Endothelial cell of umbilical vein (primary cell): ENCODE data around the gene SH3GL1. TPM values are rescaled to one million over a fixed set of nuclear protein-coding genes. Genes with fewer than 3 reads are reported as not detected.

Experiments used
- BruUV-seq: library from RNA; stranded (reverse); fragments of 400-500 nt; replicated peaks from 2 replicates; lab custom pipeline; 2021; lab: Mats Ljungman, UMichigan
- CTCF ChIA-PET: fragments of 300-600, 350-600 bp; sonication (Branson Sonifier 250); formaldehyde crosslinking; loops from one replicate; lab custom pipeline; 2021; ENCODE audit warnings: antibody characterized with exemption, inconsistent platforms; lab: Charles Lee
- POLR2A ChIA-PET: fragments of 300-600, 350-600 bp; sonication (Branson Sonifier 250); formaldehyde crosslinking; loops from one replicate; lab custom pipeline; 2021; ENCODE audit warnings: antibody characterized with exemption, inconsistent platforms; lab: Charles Lee
- DNase-seq: peaks from one replicate; pipeline ENCODE4 v3.0.0-alpha.2; 2011; ENCODE audit warnings: low read depth, low spot score
- FAIRE-seq: peaks from 2 replicates; lab custom pipeline; 2011; peaks lifted over from hg19 to GRCh38; lab: Jason Lieb, UNC
- H2AFZ ChIP-seq: 2 replicates; pipeline ENCODE4 v1.6.0; 2012; ENCODE audit warnings: low read depth, low read length, control low read depth, inconsistent platforms
- H3K27ac ChIP-seq: 2 replicates; pipeline ENCODE4 v1.5.1; 2011; ENCODE audit warnings: low read depth, mild to moderate bottlenecking, control low read depth, low read length, moderate library complexity; ENCODE audit not compliant: insufficient read depth
- H3K27me3 ChIP-seq, 2 experiments: 2 replicates each; pipeline versions ENCODE4 v1.6.0 to v1.6.1; 2011; ENCODE audit warnings: low read length in 2 of 2, mixed read lengths in 1 of 2; ENCODE audit not compliant: control insufficient read depth in 2 of 2, insufficient read depth in 2 of 2
- H3K36me3 ChIP-seq, 2 experiments: 2 replicates in 1 of 2; 3 replicates in 1 of 2; pipeline ENCODE4 v1.5.1; 2011; ENCODE audit warnings: low read length in 2 of 2, mild to moderate bottlenecking in 1 of 2, moderate library complexity in 1 of 2; ENCODE audit not compliant: control insufficient read depth in 2 of 2, insufficient read depth in 2 of 2; ENCODE audit errors: extremely low read depth in 1 of 2
- H3K4me1 ChIP-seq: 3 replicates; pipeline ENCODE4 v1.5.1; 2011; ENCODE audit warnings: mild to moderate bottlenecking, low read length; ENCODE audit not compliant: control insufficient read depth, insufficient read depth; ENCODE audit errors: extremely low read depth
- H3K4me2 ChIP-seq: 2 replicates; pipeline ENCODE4 v1.6.1; 2011; ENCODE audit warnings: low read length, control low read depth, mixed read lengths; ENCODE audit not compliant: insufficient read depth
- H3K4me3 ChIP-seq, 3 experiments: fragments of 200-600 bp in 1 of 3; sonication (generic), shearing (Covaris generic) in 1 of 3; replicated peaks in 1 of 3; 2 replicates each; pipeline ENCODE4 v1.5.1; 2011 to 2016; ENCODE audit warnings: control low read depth in 3 of 3, low read length in 3 of 3, mild to moderate bottlenecking in 2 of 3, inconsistent platforms in 1 of 3, low read depth in 1 of 3, moderate library complexity in 1 of 3; ENCODE audit not compliant: insufficient read depth in 1 of 3
- H3K79me2 ChIP-seq: 2 replicates; pipeline ENCODE4 v1.6.0; 2012; ENCODE audit warnings: low read length, inconsistent platforms; ENCODE audit not compliant: control insufficient read depth, insufficient read depth
- H3K9ac ChIP-seq: replicated peaks from 2 replicates; pipeline ENCODE3; 2011; ENCODE audit warnings: low read length, control low read depth; ENCODE audit not compliant: insufficient read depth; ENCODE audit errors: extremely low read depth
- H3K9me1 ChIP-seq: replicated peaks from 3 replicates; pipeline ENCODE4 v1.6.0; 2011; ENCODE audit warnings: mild to moderate bottlenecking, low read length; ENCODE audit not compliant: control insufficient read depth, insufficient read depth; ENCODE audit errors: extremely low read depth
- H3K9me3 ChIP-seq: replicated peaks from 2 replicates; pipeline ENCODE4 v1.5.1; 2012; ENCODE audit warnings: low read length, inconsistent platforms; ENCODE audit not compliant: control insufficient read depth, insufficient read depth
- H4K20me1 ChIP-seq: replicated peaks from 2 replicates; pipeline ENCODE3; 2011; ENCODE audit warnings: mild to moderate bottlenecking, low read length; ENCODE audit not compliant: control insufficient read depth, insufficient read depth; ENCODE audit errors: extremely low read depth
- FOS ChIP-seq: IDR thresholded peaks from 2 replicates; pipeline ENCODE4 v1.6.1; 2011; ENCODE audit warnings: mild to moderate bottlenecking, low read length, moderate library complexity, borderline replicate concordance; ENCODE audit not compliant: insufficient read depth
- GATA2 ChIP-seq: IDR thresholded peaks from 2 replicates; pipeline ENCODE4 v1.7.0; 2011; ENCODE audit warnings: low read depth, mild to moderate bottlenecking, moderate library complexity, mixed read lengths, low read length; ENCODE audit not compliant: insufficient read length, insufficient read depth
- JUN ChIP-seq: IDR thresholded peaks from 2 replicates; pipeline ENCODE4 v1.6.1; 2011; ENCODE audit warnings: borderline replicate concordance, low read depth; ENCODE audit not compliant: insufficient read length, insufficient read depth
- MYC ChIP-seq: IDR thresholded peaks from one replicate; pipeline ENCODE4 v1.6.1; 2011; ENCODE audit warnings: mild to moderate bottlenecking, low read depth, low read length
- POLR2A ChIP-seq: IDR thresholded peaks from 2 replicates; pipeline ENCODE4 v1.6.1; 2012; ENCODE audit warnings: low read depth, mild to moderate bottlenecking, control low read depth, low read length
- POLR2AphosphoS5 ChIP-seq: IDR thresholded peaks from 2 replicates; pipeline ENCODE4 v1.6.1; 2012; ENCODE audit warnings: low read depth, mild to moderate bottlenecking, control low read depth, low read length, moderate library complexity; ENCODE audit not compliant: insufficient read depth
- dilution Hi-C: fragments of 300-500 bp; cut with MboI; formaldehyde crosslinking; loops from one replicate; pipeline ENCODE4 v1.15.0; 2019; ENCODE audit warnings: low sequenced_read_pairs; ENCODE audit not compliant: extremely low pct_ligation_motif_present
- intact Hi-C: fragments of 100-400 bp; cut with micrococcal nuclease; formaldehyde crosslinking; loops from one replicate; pipeline ENCODE4 v1.10.0; 2022
- polyA plus RNA-seq, 4 experiments: library from polyadenylated mRNA; depleted of rRNA in 3 of 4; stranded (reverse) in 3 of 4; unstranded in 1 of 4; fragments of >200 nt; gene quantifications; 2 replicates each; pipeline versions ENCODE4 v1.2.1 to v1.2.3, GENCODE V29; 2011 to 2012; ENCODE audit warnings: missing spikeins in 1 of 4
- total RNA-seq: library from RNA; stranded (reverse); gene quantifications from 2 replicates; pipeline ENCODE4 v1.2.3, GENCODE V29; 2021
- TF ChIP-seq, protein P1 (sequence below), 2 donors: IDR thresholded peaks; 1 replicate in 1 of 2; 2 replicates in 1 of 2; pipeline ENCODE4 v1.5.1; 2011; ENCODE audit warnings: low read length in 2 of 2, mild to moderate bottlenecking in 2 of 2, moderate library complexity in 2 of 2, control low read depth in 1 of 2, inconsistent platforms in 1 of 2, low read depth in 1 of 2; ENCODE audit not compliant: insufficient read depth in 1 of 2; ENCODE audit errors: extremely low read depth in 1 of 2
- TF ChIP-seq, protein P2 (sequence below): IDR thresholded peaks from 2 replicates; pipeline ENCODE4 v1.6.1; 2011; ENCODE audit not compliant: insufficient read depth, insufficient read length

The SH3GL1 gene
- total and polyA plus RNA-seq, 2 donors (not counting 3 experiments of a cell fraction or from before 2014, with no cell fraction given), result 143 to 145 TPM

DNA sequence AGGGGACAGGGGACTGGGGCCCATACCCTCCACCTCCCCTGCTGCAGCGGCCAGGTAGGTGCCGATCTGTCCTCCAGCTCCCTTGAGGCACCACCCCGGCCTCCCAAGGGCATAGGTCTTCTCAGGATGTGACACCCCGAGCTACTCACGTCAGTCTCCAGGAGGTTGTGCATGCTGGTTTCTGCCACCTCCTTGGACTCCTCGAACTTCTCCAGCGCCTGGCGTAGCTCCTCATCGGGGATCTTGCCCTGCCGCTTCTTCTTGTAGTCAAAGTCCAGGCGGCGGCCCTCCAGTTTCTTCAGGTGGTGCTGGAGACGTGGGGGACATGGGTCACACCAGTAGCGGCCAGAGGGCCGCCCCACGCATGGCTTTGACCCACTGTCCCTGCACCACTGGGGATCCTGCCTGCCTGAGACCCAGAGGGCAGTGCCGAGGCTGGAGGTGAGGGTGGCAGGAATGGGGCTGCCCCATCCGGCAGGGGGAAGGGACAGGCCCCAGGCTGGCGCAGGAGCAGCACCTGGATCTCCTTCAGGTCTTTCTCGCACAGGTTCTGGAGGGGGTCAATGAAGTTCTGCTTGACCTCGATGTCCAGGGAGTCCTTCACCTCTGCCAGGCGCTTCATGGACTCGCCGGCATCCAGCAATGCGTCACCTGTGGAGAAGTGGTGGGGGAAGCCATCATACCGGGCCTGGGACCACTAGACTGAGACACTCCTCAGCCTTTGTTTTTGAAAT is 36.6 kb downstream of the SH3GL1 start:
- H3K4me3 ChIP-seq, result no peak overlapping the region
- intact Hi-C loops, result no loop called here
- H3K9ac ChIP-seq, result no peak overlapping the region
- no peak overlapping the region for H2AFZ ChIP-seq
- POLR2A ChIA-PET, result no interaction called here
- no peaks in the 10 kb centered on the region for H3K27me3 ChIP-seq
- dilution Hi-C loops, result loop anchor here (10.0 kb wide), 1 partner anchor 51 kb away; no protein-coding TSS in a partner anchor
- BruUV-seq, result no TSS peak
- no peak for DNase-seq
- FAIRE-seq, result no peak
- H3K36me3 ChIP-seq, result peaks cover 5 to 78% of the 10 kb centered on the region in 2 experiments
- H3K4me2 ChIP-seq, result no peak overlapping the region
- CTCF ChIA-PET, result interaction anchor here (1.0 to 2.6 kb wide), 2 partner anchors 11 to 36 kb away, joined by 4 to 12 read pairs; partner anchors contain the start of gene SH3GL1
- H4K20me1 ChIP-seq, result no peaks in the 10 kb centered on the region
- H3K79me2 ChIP-seq, result peaks cover 13% of the 10 kb centered on the region
- no peaks in the 10 kb centered on the region for H3K9me1 ChIP-seq
- no peak overlapping the region for H3K27ac ChIP-seq
- TF ChIP-seq POLR2A, result no peak
- no peak for TF ChIP-seq POLR2AphosphoS5
- TF ChIP-seq MYC, result no peak
- TF ChIP-seq, protein P1, sequence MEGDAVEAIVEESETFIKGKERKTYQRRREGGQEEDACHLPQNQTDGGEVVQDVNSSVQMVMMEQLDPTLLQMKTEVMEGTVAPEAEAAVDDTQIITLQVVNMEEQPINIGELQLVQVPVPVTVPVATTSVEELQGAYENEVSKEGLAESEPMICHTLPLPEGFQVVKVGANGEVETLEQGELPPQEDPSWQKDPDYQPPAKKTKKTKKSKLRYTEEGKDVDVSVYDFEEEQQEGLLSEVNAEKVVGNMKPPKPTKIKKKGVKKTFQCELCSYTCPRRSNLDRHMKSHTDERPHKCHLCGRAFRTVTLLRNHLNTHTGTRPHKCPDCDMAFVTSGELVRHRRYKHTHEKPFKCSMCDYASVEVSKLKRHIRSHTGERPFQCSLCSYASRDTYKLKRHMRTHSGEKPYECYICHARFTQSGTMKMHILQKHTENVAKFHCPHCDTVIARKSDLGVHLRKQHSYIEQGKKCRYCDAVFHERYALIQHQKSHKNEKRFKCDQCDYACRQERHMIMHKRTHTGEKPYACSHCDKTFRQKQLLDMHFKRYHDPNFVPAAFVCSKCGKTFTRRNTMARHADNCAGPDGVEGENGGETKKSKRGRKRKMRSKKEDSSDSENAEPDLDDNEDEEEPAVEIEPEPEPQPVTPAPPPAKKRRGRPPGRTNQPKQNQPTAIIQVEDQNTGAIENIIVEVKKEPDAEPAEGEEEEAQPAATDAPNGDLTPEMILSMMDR (IDR thresholded peaks at IDR 0.05; ENCODE audit: extremely low read depth in 1 of 2, insufficient read depth in 1 of 2, low read depth in 1 of 2, low read length in 2 of 2), result no peak
- no peak for TF ChIP-seq JUN
- TF ChIP-seq, protein P2, sequence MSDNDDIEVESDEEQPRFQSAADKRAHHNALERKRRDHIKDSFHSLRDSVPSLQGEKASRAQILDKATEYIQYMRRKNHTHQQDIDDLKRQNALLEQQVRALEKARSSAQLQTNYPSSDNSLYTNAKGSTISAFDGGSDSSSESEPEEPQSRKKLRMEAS, result no peak
- no peak for TF ChIP-seq FOS
- TF ChIP-seq GATA2, result no peak
- H3K4me1 ChIP-seq, result peaks cover 5% of the 10 kb centered on the region
- no peaks in the 10 kb centered on the region for H3K9me3 ChIP-seq
